ENCODE data around the gene GNG7.

- TF ChIP-seq CTCF (IDR thresholded peaks at IDR 0.05) (peak; percentile 77 to 86 (median 82)), EP300 (IDR thresholded peaks at IDR 0.05) (no peak), POLR2A (IDR thresholded peaks at IDR 0.05) (no peak), POLR2AphosphoS5 (IDR thresholded peaks at IDR 0.05) (no peak)
Measured at GRCh38 chr19:2636897-2637683, 65.4 kb downstream of the GNG7 start.
